HG02852 (cell line): ENCODE data around the gene SLC47A1.
"Not testable (repeated sequence)": the region's sequence is repeated elsewhere in the genome, so short reads cannot be mapped to it uniquely, and the experiment has no call there.

Experiments used
- ATAC-seq: cut with Tn5 transposase; IDR thresholded peaks from one replicate; pipeline ENCODE4 v1.9.1; 2021; ENCODE audit warnings: mild to moderate bottlenecking, moderate library complexity; ENCODE audit not compliant: unreplicated experiment

The SLC47A1 gene

GRCh38 chr17:19533718-19534561, at the start of gene SLC47A1:
Gene SLC47A1 (plus strand): TSS chr17:19533854. CDS start chr17:19533940, 86 bp downstream.
- ATAC-seq: no peak

GRCh38 chr17:19485800-19486340, 47.8 kb upstream of the SLC47A1 start:
- no peak for ATAC-seq

- ATAC-seq: no peak
Measured at GRCh38 chr17:19486351-19487023, 47.2 kb upstream of the SLC47A1 start.

- no peak for ATAC-seq
Measured at GRCh38 chr17:19487024-19487600, 46.5 kb upstream of the SLC47A1 start.

GRCh38 chr17:19492141-19492540, 41.5 kb upstream of the SLC47A1 start:
- no peak for ATAC-seq

GRCh38 chr17:19494961-19495806, 38.5 kb upstream of the SLC47A1 start:
- no peak for ATAC-seq

GRCh38 chr17:19495828-19496528, 37.7 kb upstream of the SLC47A1 start:
- ATAC-seq: no peak

GRCh38 chr17:19497624-19498023, 36.0 kb upstream of the SLC47A1 start:
- no peak for ATAC-seq

GRCh38 chr17:19501219-19501618, 32.4 kb upstream of the SLC47A1 start:
- no peak for ATAC-seq

GRCh38 chr17:19502517-19502916, 31.1 kb upstream of the SLC47A1 start:
- no peak for ATAC-seq

- ATAC-seq: not testable (repeated sequence)
Measured at GRCh38 chr17:19505561-19505960, 28.1 kb upstream of the SLC47A1 start.

- ATAC-seq: peak; percentile 71
Measured at GRCh38 chr17:19507775-19508576, 25.7 kb upstream of the SLC47A1 start.

GRCh38 chr17:19508577-19508867, 25.1 kb upstream of the SLC47A1 start:
- no peak for ATAC-seq

GRCh38 chr17:19509281-19509852, 24.3 kb upstream of the SLC47A1 start:
- ATAC-seq: not testable (repeated sequence)

GRCh38 chr17:19510903-19511302, 22.8 kb upstream of the SLC47A1 start:
- no peak for ATAC-seq

- ATAC-seq: no peak
Measured at GRCh38 chr17:19513897-19514488, 19.7 kb upstream of the SLC47A1 start.

- ATAC-seq: no peak
Measured at GRCh38 chr17:19517699-19518098, 16.0 kb upstream of the SLC47A1 start.

GRCh38 chr17:19519388-19520291, 14.0 kb upstream of the SLC47A1 start:
- ATAC-seq: not testable (repeated sequence)
